Tibial nerve (tissue), 4 donors: ENCODE results near the gene KRT71. TPM values are rescaled to one million over a fixed set of nuclear protein-coding genes. Genes with fewer than 3 reads are reported as not detected.

Experiments
- DNase-seq, 2 donors: peaks; one replicate each; pipeline ENCODE4 v3.0.0-alpha.2; 2019; ENCODE audit warnings: low spot score in 2 of 2
- H3K27ac ChIP-seq, 4 donors: fragments of 200-600 bp; sonication (generic) in 3 of 4; one replicate each; pipeline ENCODE4 v1.5.1; 2017 to 2019; ENCODE audit warnings: mild to moderate bottlenecking in 1 of 4
- H3K27me3 ChIP-seq, 2 donors: fragments of 200-600 bp; sonication (generic) in 1 of 2; one replicate each; pipeline versions ENCODE4 v1.5.1 to v1.6.0; 2017 to 2019
- H3K36me3 ChIP-seq, 3 donors: fragments of 200-600 bp; sonication (generic); one replicate each; pipeline ENCODE4 v1.5.1; 2018 to 2019
- H3K4me1 ChIP-seq, 4 donors: fragments of 200-600 bp; sonication (generic) in 3 of 4; one replicate each; pipeline ENCODE4 v1.5.1; 2017 to 2019
- H3K4me3 ChIP-seq, 4 donors: fragments of 200-600 bp; sonication (generic) in 3 of 4; one replicate each; pipeline ENCODE4 v1.5.1; 2017 to 2019; ENCODE audit warnings: mild to moderate bottlenecking in 1 of 4, moderate library complexity in 1 of 4
- H3K9me3 ChIP-seq, 4 donors: fragments of 200-600 bp; sonication (generic) in 3 of 4; one replicate each; pipeline ENCODE4 v1.5.1; 2017 to 2019
- EP300 ChIP-seq, 2 donors: sonication (generic); formaldehyde crosslinking; IDR thresholded peaks; one replicate each; pipeline ENCODE4 v1.6.1; 2017; ENCODE audit warnings: antibody characterized with exemption in 2 of 2, mild to moderate bottlenecking in 1 of 2
- POLR2A ChIP-seq, 2 donors: fragments of 450-650 bp; IDR thresholded peaks; one replicate each; pipeline ENCODE4 v1.6.1; 2017; ENCODE audit warnings: antibody characterized with exemption in 2 of 2, mild to moderate bottlenecking in 2 of 2, moderate library complexity in 2 of 2
- WGBS, 2 donors: methylation state at CpG; one replicate each; pipeline ENCODE4 v1.1.5; 2018; 5-methylcytosine and 5-hydroxymethylcytosine counted together
- total RNA-seq, 4 donors: library from RNA; depleted of rRNA; stranded (reverse); fragments of >200 nt; gene quantifications; one replicate each; pipeline ENCODE4 v1.1.0, GENCODE V29; 2016
- TF ChIP-seq, protein P1 (sequence below), 5 experiments: fragments of 200-600 bp in 3 of 5; fragments of 450-650 bp in 2 of 5; sonication (generic) in 3 of 5; IDR thresholded peaks; one replicate each; pipeline ENCODE4 v1.5.1; 2016 to 2019; ENCODE audit warnings: antibody characterized with exemption in 5 of 5, mild to moderate bottlenecking in 3 of 5, moderate library complexity in 2 of 5

Gene KRT71
- total RNA-seq, 4 donors from 2014 or later, result not detected

DNA sequence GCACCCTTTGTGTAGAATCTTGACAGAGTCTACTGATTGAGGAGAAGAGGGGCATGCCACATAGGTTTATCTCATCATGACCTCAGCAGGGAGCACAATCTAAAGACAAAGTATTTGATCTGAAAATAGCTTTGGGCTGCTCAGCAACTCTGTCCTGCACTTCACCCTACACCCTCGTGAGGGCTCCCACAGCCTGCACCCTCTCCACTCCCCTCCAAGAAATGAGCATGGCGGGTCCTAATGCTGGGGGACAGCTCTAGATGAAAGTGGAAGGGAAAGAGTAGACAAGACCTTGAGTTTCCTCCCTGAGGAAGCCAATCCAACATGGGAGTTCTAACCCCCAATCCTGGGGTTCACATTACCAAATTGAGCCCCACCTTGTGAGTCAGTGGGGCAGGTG, 22.0 kb downstream of the KRT71 start:
- DNase-seq, result no peak
- no peaks in the 10 kb centered on the region for H3K27me3 ChIP-seq
- no peaks in the 10 kb centered on the region for H3K9me3 ChIP-seq
- H3K4me1 ChIP-seq, result no peaks in the 10 kb centered on the region
- no peak overlapping the region for H3K4me3 ChIP-seq
- no peak overlapping the region for H3K27ac ChIP-seq
- 76 to 86% methylated on average over 2 of the region's 2 CpGs for WGBS, 2 donors
- no peaks in the 10 kb centered on the region for H3K36me3 ChIP-seq
- TF ChIP-seq EP300 (IDR thresholded peaks at IDR 0.05) (no peak), POLR2A (IDR thresholded peaks at IDR 0.05) (no peak)
- TF ChIP-seq, protein P1, sequence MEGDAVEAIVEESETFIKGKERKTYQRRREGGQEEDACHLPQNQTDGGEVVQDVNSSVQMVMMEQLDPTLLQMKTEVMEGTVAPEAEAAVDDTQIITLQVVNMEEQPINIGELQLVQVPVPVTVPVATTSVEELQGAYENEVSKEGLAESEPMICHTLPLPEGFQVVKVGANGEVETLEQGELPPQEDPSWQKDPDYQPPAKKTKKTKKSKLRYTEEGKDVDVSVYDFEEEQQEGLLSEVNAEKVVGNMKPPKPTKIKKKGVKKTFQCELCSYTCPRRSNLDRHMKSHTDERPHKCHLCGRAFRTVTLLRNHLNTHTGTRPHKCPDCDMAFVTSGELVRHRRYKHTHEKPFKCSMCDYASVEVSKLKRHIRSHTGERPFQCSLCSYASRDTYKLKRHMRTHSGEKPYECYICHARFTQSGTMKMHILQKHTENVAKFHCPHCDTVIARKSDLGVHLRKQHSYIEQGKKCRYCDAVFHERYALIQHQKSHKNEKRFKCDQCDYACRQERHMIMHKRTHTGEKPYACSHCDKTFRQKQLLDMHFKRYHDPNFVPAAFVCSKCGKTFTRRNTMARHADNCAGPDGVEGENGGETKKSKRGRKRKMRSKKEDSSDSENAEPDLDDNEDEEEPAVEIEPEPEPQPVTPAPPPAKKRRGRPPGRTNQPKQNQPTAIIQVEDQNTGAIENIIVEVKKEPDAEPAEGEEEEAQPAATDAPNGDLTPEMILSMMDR (IDR thresholded peaks at IDR 0.05), result no peak

DNA sequence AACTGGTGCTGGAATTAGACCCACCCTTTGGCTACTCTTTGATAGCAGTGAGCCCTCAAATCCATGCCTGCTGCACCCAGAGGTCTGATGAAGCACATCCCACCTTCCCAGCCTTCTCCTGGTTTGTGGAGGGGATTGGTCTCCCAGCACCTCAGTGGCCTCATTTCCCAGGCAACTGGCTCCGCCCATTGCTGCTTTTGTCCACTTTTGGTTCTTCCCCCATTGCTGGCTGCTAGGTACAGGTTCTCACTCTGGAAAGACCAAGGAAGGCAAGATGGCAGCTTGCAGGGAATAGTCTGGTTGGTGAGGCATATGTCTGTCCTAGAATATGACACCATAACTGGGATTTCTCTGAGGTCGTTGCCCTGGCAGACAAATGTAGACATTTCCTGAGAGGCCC, 22.6 kb downstream of the KRT71 start:
- no peak overlapping the region for H3K27ac ChIP-seq
- WGBS, 2 donors, result 79 to 86% methylated on average over 2 of the region's 2 CpGs
- H3K4me1 ChIP-seq, result no peaks in the 10 kb centered on the region
- H3K36me3 ChIP-seq, result no peaks in the 10 kb centered on the region
- DNase-seq, result no peak
- no peak overlapping the region for H3K4me3 ChIP-seq
- no peaks in the 10 kb centered on the region for H3K9me3 ChIP-seq
- no peaks in the 10 kb centered on the region for H3K27me3 ChIP-seq
- TF ChIP-seq POLR2A (IDR thresholded peaks at IDR 0.05) (no peak), EP300 (IDR thresholded peaks at IDR 0.05) (no peak)
- TF ChIP-seq, protein P1 (IDR thresholded peaks at IDR 0.05), result no peak

GRCh38 chr12:52529846-52530245, 23.1 kb downstream of the KRT71 start:
- Histone ChIP-seq H3K9me3 (no peaks in the 10 kb centered on the region), H3K27ac (no peak overlapping the region), H3K4me1 (no peaks in the 10 kb centered on the region), H3K27me3 (no peaks in the 10 kb centered on the region), H3K4me3 (no peak overlapping the region), H3K36me3 (no peaks in the 10 kb centered on the region)
- TF ChIP-seq, protein P1 (IDR thresholded peaks at IDR 0.05), result no peak
- TF ChIP-seq EP300 (IDR thresholded peaks at IDR 0.05), result no peak
- TF ChIP-seq POLR2A (IDR thresholded peaks at IDR 0.05), result no peak
- WGBS, 2 donors, result 93 to 95% methylated on average over 9 of the region's 9 CpGs
- DNase-seq, result no peak

- 93 to 94% methylated on average over 2 of the region's 2 CpGs for WGBS, 2 donors
- H3K27ac ChIP-seq, result no peak overlapping the region
Measured at GRCh38 chr12:52529417-52529816, 23.5 kb downstream of the KRT71 start.

DNA sequence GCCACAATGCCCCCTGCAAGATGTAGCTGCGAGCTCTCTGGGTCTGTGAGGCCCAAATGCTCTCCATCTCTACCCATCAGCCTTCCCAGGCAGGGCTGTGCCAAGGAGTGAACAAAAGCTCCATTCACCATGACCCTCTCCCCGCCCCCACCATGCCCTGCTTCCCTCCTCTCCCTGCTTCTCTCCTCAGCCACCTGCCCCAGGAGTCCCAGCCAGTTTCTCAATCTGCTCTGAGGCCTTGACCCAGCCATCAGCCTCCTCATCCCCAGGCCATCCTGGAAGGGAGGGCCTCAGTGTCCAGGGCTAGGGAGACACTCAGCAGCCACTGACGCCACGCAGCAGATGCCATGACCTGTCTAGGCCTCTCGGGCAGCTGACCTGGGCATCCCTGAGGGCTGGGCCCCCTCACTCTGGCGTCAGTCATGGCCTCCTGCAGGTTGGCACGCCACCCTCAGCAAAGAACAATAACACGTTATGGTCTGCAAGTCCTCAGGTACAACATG, 24.3 kb downstream of the KRT71 start:
- DNase-seq, result no peak

More at GRCh38 chr12:52529417-52529816, 23.5 kb downstream of the KRT71 start:
- no peak overlapping the region for H3K4me3 ChIP-seq
- H3K36me3 ChIP-seq, result no peaks in the 10 kb centered on the region
- no peaks in the 10 kb centered on the region for H3K27me3 ChIP-seq
- no peaks in the 10 kb centered on the region for H3K9me3 ChIP-seq
- no peaks in the 10 kb centered on the region for H3K4me1 ChIP-seq
- no peak for TF ChIP-seq EP300 (IDR thresholded peaks at IDR 0.05)
- TF ChIP-seq, protein P1 (IDR thresholded peaks at IDR 0.05), result no peak
- no peak for DNase-seq

More for the DNA sequence above, 24.3 kb downstream of the KRT71 start:
- no peaks in the 10 kb centered on the region for H3K4me1 ChIP-seq
- 73 to 77% methylated on average over 5 to 6 of the region's 8 CpGs for WGBS, 2 donors
- H3K36me3 ChIP-seq, result no peaks in the 10 kb centered on the region
- no peaks in the 10 kb centered on the region for H3K9me3 ChIP-seq
- TF ChIP-seq EP300 (IDR thresholded peaks at IDR 0.05) (no peak), POLR2A (IDR thresholded peaks at IDR 0.05) (no peak)
- TF ChIP-seq, protein P1 (IDR thresholded peaks at IDR 0.05), result no peak
- H3K27me3 ChIP-seq, result no peaks in the 10 kb centered on the region
- H3K27ac ChIP-seq, result no peak overlapping the region
- no peak overlapping the region for H3K4me3 ChIP-seq
